DND-41 (cell line): ENCODE results near the gene VAV3.

ENCODE experiments used
- ATAC-seq: fragments of 200-7000 bp; cut with Tn5 transposase; 3 replicates; pipeline ENCODE4 v1.9.1; 2021; ENCODE audit warnings: low read depth; ENCODE audit not compliant: insufficient read depth
- DNase-seq: peaks from one replicate; pipeline ENCODE4 v3.0.0-alpha.2; 2020
- H2AFZ ChIP-seq: 2 replicates; pipeline ENCODE4 v1.6.0; 2012; ENCODE audit warnings: low read depth, low read length
- H3K27ac ChIP-seq: 2 replicates; pipeline ENCODE4 v1.5.1; 2012; ENCODE audit warnings: low read length, inconsistent platforms
- H3K27me3 ChIP-seq: fragments of 200-600 bp; sonication (generic); 2 replicates; pipeline ENCODE4 v1.6.0; 2012; ENCODE audit warnings: low read length, mild to moderate bottlenecking, inconsistent platforms; ENCODE audit not compliant: insufficient read depth, poor library complexity
- H3K36me3 ChIP-seq: 2 replicates; pipeline ENCODE4 v1.5.1; 2012; ENCODE audit warnings: low read length, inconsistent platforms; ENCODE audit not compliant: insufficient read depth
- H3K4me1 ChIP-seq: 2 replicates; pipeline ENCODE4 v1.5.1; 2012; ENCODE audit warnings: mild to moderate bottlenecking, low read length; ENCODE audit not compliant: insufficient read depth
- H3K4me2 ChIP-seq: 2 replicates; pipeline ENCODE4 v1.6.0; 2012; ENCODE audit warnings: mild to moderate bottlenecking, moderate library complexity, low read length, inconsistent platforms; ENCODE audit not compliant: insufficient read depth
- H3K4me3 ChIP-seq, 2 experiments: fragments of 200-600 bp in 1 of 2; shearing (Covaris generic) in 1 of 2; 2 replicates each; pipeline ENCODE4 v1.5.1; 2012 to 2016; ENCODE audit warnings: inconsistent platforms in 2 of 2, low read length in 2 of 2, mild to moderate bottlenecking in 2 of 2, low read depth in 1 of 2, moderate library complexity in 1 of 2
- H3K79me2 ChIP-seq: 2 replicates; pipeline ENCODE4 v1.6.0; 2012; ENCODE audit warnings: low read length, inconsistent platforms; ENCODE audit not compliant: insufficient read depth
- H3K9ac ChIP-seq: 2 replicates; pipeline ENCODE4 v1.6.0; 2012; ENCODE audit warnings: low read depth, mild to moderate bottlenecking, inconsistent platforms, low read length, moderate library complexity
- H3K9me3 ChIP-seq: 2 replicates; pipeline ENCODE4 v1.5.1; 2012; ENCODE audit warnings: low read length, moderate library complexity, mild to moderate bottlenecking, inconsistent platforms; ENCODE audit not compliant: insufficient read depth, severe bottlenecking
- H4K20me1 ChIP-seq: 2 replicates; pipeline ENCODE4 v1.6.0; 2012; ENCODE audit warnings: low read length; ENCODE audit not compliant: insufficient read depth
- CTCF ChIP-seq: IDR thresholded peaks from 2 replicates; pipeline ENCODE4 v1.5.1; 2012; ENCODE audit warnings: borderline replicate concordance, low read length, moderate library complexity, mild to moderate bottlenecking; ENCODE audit not compliant: poor library complexity, severe bottlenecking; ENCODE audit errors: extremely low read depth
- EZH2 ChIP-seq: IDR thresholded peaks from 3 replicates; pipeline ENCODE4 v1.6.1; 2012; ENCODE audit warnings: borderline replicate concordance, low read depth, mild to moderate bottlenecking, moderate library complexity, low read length, inconsistent platforms; ENCODE audit not compliant: severe bottlenecking

The VAV3 gene

GRCh38 chr1:107912656-107913055, 52.3 kb downstream of the VAV3 start:
- no peak overlapping the region for H2AFZ ChIP-seq
- peaks cover 10% of the 10 kb centered on the region for H3K4me1 ChIP-seq
- no peak overlapping the region for H3K9ac ChIP-seq
- H4K20me1 ChIP-seq = no peaks in the 10 kb centered on the region
- H3K4me2 ChIP-seq = no peak overlapping the region
- H3K4me3 ChIP-seq = no peak overlapping the region
- TF ChIP-seq EZH2 (no peak), CTCF (no peak)
- DNase-seq = no peak
- no peaks in the 10 kb centered on the region for H3K36me3 ChIP-seq
- H3K79me2 ChIP-seq = peaks cover 96% of the 10 kb centered on the region
- no peaks in the 10 kb centered on the region for H3K27me3 ChIP-seq
- no peaks in the 10 kb centered on the region for H3K9me3 ChIP-seq
- peak; percentile 45; the same call in 2 of the 3 replicates for ATAC-seq
- no peak overlapping the region; the same call in 1 of the 2 replicates for H3K27ac ChIP-seq

GRCh38 chr1:107900090-107900945, 64.7 kb downstream of the VAV3 start:
- H3K36me3 ChIP-seq = no peaks in the 10 kb centered on the region
- H3K4me1 ChIP-seq = peaks cover 58% of the 10 kb centered on the region
- no peak overlapping the region for H3K9ac ChIP-seq
- no peaks in the 10 kb centered on the region for H3K27me3 ChIP-seq
- peaks cover 6% of the 10 kb centered on the region; the same call in 1 of the 2 replicates for H4K20me1 ChIP-seq
- H3K4me3 ChIP-seq = no peak overlapping the region
- TF ChIP-seq CTCF (no peak), EZH2 (no peak)
- H3K4me2 ChIP-seq = no peak overlapping the region
- peak overlapping the region; percentile 58; the same call in 1 of the 2 replicates for H3K27ac ChIP-seq
- peak; percentile 56; the same call in 2 of the 3 replicates for ATAC-seq
- no peaks in the 10 kb centered on the region for H3K9me3 ChIP-seq
- no peak for DNase-seq
- H2AFZ ChIP-seq = no peak overlapping the region
- peaks cover 95% of the 10 kb centered on the region for H3K79me2 ChIP-seq

- ATAC-seq (no peak), DNase-seq (no peak)
- Histone ChIP-seq H3K27me3 (no peaks in the 10 kb centered on the region), H3K79me2 (peaks cover 95% of the 10 kb centered on the region), H3K4me2 (no peak overlapping the region), H4K20me1 (0 out of 2 replicates have a peak, but pooled peaks cover 3% of the 10 kb centered on the region), H3K27ac (peak overlapping the region; percentile 58; the same call in 1 of the 2 replicates), H3K9ac (no peak overlapping the region), H3K9me3 (no peaks in the 10 kb centered on the region), H2AFZ (no peak overlapping the region), H3K36me3 (no peaks in the 10 kb centered on the region), H3K4me3 (no peak overlapping the region), H3K4me1 (peaks cover 58% of the 10 kb centered on the region)
- TF ChIP-seq CTCF = no peak
- no peak for TF ChIP-seq EZH2
These were observed 65.3 kb downstream of the VAV3 start for GRCh38 chr1:107899655-107900054.
